HepG2 (cell line): ENCODE measurements around the gene SIX5. TPM values are rescaled to one million over a fixed set of nuclear protein-coding genes. Genes with fewer than 3 reads are reported as not detected.

Experiments
- AKAP8 ChIP-seq: sonication (generic); formaldehyde crosslinking; IDR thresholded peaks from 2 replicates; pipeline ENCODE4 v1.5.1; 2020; ENCODE audit warnings: mild to moderate bottlenecking, missing genetic modification reagents
- HMG20A ChIP-seq: IDR thresholded peaks from 2 replicates; pipeline ENCODE4 v1.6.1; 2016; ENCODE audit warnings: borderline replicate concordance
- IKZF4 ChIP-seq: sonication (generic); formaldehyde crosslinking; IDR thresholded peaks from 2 replicates; pipeline ENCODE4 v1.5.1; 2020; ENCODE audit warnings: borderline replicate concordance, mild to moderate bottlenecking, low read depth, missing genetic modification reagents; ENCODE audit errors: not compliant biosample characterization
- JUNB ChIP-seq: sonication (generic); formaldehyde crosslinking; IDR thresholded peaks from 2 replicates; pipeline ENCODE4 v1.8.0; 2022; ENCODE audit warnings: missing genetic modification reagents, mild to moderate bottlenecking, borderline replicate concordance
- KDM6A ChIP-seq: IDR thresholded peaks from 2 replicates; pipeline ENCODE4 v1.6.1; 2016; ENCODE audit warnings: low read depth
- PCBP2 ChIP-seq: fragments of 200-400 bp; formaldehyde crosslinking; optimal IDR thresholded peaks from 2 replicates; pipeline ENCODE3; 2018; ENCODE audit warnings: low read length, low read depth; ENCODE audit not compliant: poor library complexity, severe bottlenecking
- PHF5A ChIP-seq: IDR thresholded peaks from one replicate; pipeline ENCODE4 v1.6.1; 2018; ENCODE audit warnings: low read depth, missing genetic modification reagents; ENCODE audit not compliant: unreplicated experiment
- PITX1 ChIP-seq: sonication (generic); formaldehyde crosslinking; IDR thresholded peaks from 2 replicates; pipeline ENCODE4 v1.5.1; 2020; ENCODE audit warnings: mild to moderate bottlenecking, missing genetic modification reagents
- SIN3A ChIP-seq: IDR thresholded peaks from 2 replicates; pipeline ENCODE4 v1.6.1; 2011; ENCODE audit warnings: low read depth, mild to moderate bottlenecking, control low read depth, low read length, borderline replicate concordance
- SMAD1 ChIP-seq: sonication (generic); formaldehyde crosslinking; IDR thresholded peaks from 2 replicates; pipeline ENCODE4 v1.4.0; 2020; ENCODE audit warnings: missing genetic modification reagents, low read depth, mild to moderate bottlenecking, borderline replicate concordance
- TERF1 ChIP-seq: sonication (generic); formaldehyde crosslinking; IDR thresholded peaks from 2 replicates; pipeline ENCODE4 v1.8.0; 2022; ENCODE audit warnings: mild to moderate bottlenecking, missing genetic modification reagents, moderate library complexity
- TOE1 ChIP-seq: sonication (generic); formaldehyde crosslinking; IDR thresholded peaks from 2 replicates; pipeline ENCODE4 v1.4.0; 2020; ENCODE audit warnings: mild to moderate bottlenecking, missing genetic modification reagents
- ZNF143 ChIP-seq: sonication (generic); formaldehyde crosslinking; IDR thresholded peaks from 2 replicates; pipeline ENCODE4 v1.4.0; 2020; ENCODE audit warnings: missing genetic modification reagents
- ZNF225 ChIP-seq: sonication (generic); formaldehyde crosslinking; IDR thresholded peaks from 2 replicates; pipeline ENCODE4 v1.4.0; 2020; ENCODE audit warnings: mild to moderate bottlenecking, missing genetic modification reagents
- ZNF496 ChIP-seq: sonication (generic); formaldehyde crosslinking; IDR thresholded peaks from 2 replicates; pipeline ENCODE4 v1.8.1; 2023; ENCODE audit warnings: mild to moderate bottlenecking, moderate library complexity, missing genetic modification reagents; ENCODE audit not compliant: insufficient replicate concordance
- ZNF713 ChIP-seq: sonication (generic); formaldehyde crosslinking; IDR thresholded peaks from 2 replicates; pipeline ENCODE4 v1.4.0; 2020; ENCODE audit warnings: mild to moderate bottlenecking, missing genetic modification reagents
- ZNF776 ChIP-seq: sonication (generic); formaldehyde crosslinking; IDR thresholded peaks from 2 replicates; pipeline ENCODE4 v1.4.0; 2020; ENCODE audit warnings: mild to moderate bottlenecking, missing genetic modification reagents
- polyA plus RNA-seq, 8 experiments: library from polyadenylated mRNA; depleted of rRNA in 3 of 8; stranded (reverse) in 7 of 8; unstranded in 1 of 8; fragments of >200 nt; fragmentation: Illumina TruSeq in 4 of 8; extraction: Trizol in 4 of 8; gene quantifications; 2 replicates each; pipeline versions ENCODE4 v1.2.1 to v1.2.3, GENCODE V29; 2011 to 2016; ENCODE audit warnings: low read depth in 4 of 8, missing spikeins in 1 of 8, mixed read lengths in 1 of 8; ENCODE audit not compliant: insufficient read depth in 1 of 8
- total RNA-seq, 5 experiments: library from RNA; depleted of rRNA; stranded (reverse); fragments of >200 nt; fragmentation: Illumina TruSeq; extraction: Trizol; gene quantifications; 2 replicates each; pipeline ENCODE4 v1.2.3, GENCODE V29; 2016; ENCODE audit warnings: low read depth in 1 of 5
- TF ChIP-seq, protein P1 (sequence below): IDR thresholded peaks from 2 replicates; pipeline ENCODE4 v1.6.1; 2016; ENCODE audit warnings: missing biosample characterization, missing genetic modification reagents, low read depth
- TF ChIP-seq, protein P2 (sequence below): sonication (generic); formaldehyde crosslinking; IDR thresholded peaks from 2 replicates; pipeline ENCODE4 v1.5.1; 2020; ENCODE audit warnings: missing genetic modification reagents, mild to moderate bottlenecking, borderline replicate concordance
- TF ChIP-seq, protein P3 (sequence below): sonication (generic); formaldehyde crosslinking; IDR thresholded peaks from 2 replicates; pipeline ENCODE4 v1.8.0; 2022; ENCODE audit warnings: mild to moderate bottlenecking, missing genetic modification reagents

The SIX5 gene
- total and polyA plus RNA-seq, 2 of the 13 experiments (the other 11 are each of a cell fraction or from before 2014, with no cell fraction given): 7.7 to 10.5 TPM

DNA sequence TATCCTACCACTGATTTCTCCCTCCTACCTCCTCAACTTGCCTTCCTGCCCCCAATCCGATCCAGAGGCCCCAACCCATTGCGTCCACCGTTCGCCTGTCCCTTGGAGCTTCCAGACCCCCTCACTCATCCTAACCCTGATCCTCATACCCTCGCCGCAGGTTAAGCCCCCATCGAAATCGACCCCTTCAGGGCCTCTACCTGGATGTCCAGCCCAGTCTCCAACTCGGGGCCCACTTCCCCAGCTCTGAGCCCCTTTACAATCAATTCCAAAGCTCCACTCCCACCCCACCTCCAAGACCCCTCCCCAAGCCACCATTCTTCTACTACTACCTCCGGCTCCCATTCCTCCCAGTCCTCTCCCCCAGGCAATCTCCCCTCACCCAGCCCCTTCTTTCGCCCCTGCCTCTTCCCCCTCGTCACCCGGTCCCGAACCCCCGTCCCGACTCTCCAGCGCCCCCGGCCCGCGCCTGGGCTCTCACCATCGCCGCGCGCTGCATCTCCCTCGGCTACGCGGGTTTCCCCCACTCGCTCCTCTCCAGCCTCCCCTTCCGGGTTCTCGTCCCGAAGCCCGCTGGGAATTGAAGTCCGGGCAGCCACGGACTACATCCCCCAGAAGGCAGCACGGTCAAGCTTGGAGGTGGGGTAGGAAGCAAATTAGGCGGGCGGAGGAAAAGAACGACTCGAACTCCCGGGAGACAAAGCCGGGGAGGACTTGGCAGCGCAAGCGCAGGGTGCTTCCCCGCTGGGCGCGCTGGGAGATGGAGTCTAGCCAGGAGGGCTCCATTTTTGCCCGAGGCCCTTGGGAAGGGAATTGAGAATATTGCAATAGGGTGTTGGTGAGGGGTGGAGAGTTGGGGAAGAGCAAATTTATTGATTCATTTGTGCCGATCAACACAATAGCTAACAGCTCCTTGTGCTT lies 38.4 kb downstream of the SIX5 start, which contains the start of gene FBXO46 (continued):
- TF ChIP-seq ZNF713 (CRISPR knock-in tag) (no peak), PHF5A (CRISPR knock-in tag) (no peak), IKZF4 (CRISPR knock-in tag) (no peak), SIN3A (no peak; the same call in 1 of the 2 replicates), TERF1 (CRISPR knock-in tag) (no peak), PITX1 (CRISPR knock-in tag) (peak; percentile 37; the same call in 1 of the 2 replicates), PCBP2 (no peak), ZNF225 (CRISPR knock-in tag) (no peak), TOE1 (CRISPR knock-in tag) (no peak), ZNF496 (CRISPR knock-in tag) (no peak), ZNF776 (CRISPR knock-in tag) (no peak), JUNB (CRISPR knock-in tag) (no peak), SMAD1 (CRISPR knock-in tag) (no peak), AKAP8 (no peak), KDM6A (CRISPR knock-in tag) (no peak), ZNF143 (CRISPR knock-in tag) (peak; percentile 93), HMG20A (CRISPR knock-in tag) (no peak; the same call in 1 of the 2 replicates)
- TF ChIP-seq, protein P1, sequence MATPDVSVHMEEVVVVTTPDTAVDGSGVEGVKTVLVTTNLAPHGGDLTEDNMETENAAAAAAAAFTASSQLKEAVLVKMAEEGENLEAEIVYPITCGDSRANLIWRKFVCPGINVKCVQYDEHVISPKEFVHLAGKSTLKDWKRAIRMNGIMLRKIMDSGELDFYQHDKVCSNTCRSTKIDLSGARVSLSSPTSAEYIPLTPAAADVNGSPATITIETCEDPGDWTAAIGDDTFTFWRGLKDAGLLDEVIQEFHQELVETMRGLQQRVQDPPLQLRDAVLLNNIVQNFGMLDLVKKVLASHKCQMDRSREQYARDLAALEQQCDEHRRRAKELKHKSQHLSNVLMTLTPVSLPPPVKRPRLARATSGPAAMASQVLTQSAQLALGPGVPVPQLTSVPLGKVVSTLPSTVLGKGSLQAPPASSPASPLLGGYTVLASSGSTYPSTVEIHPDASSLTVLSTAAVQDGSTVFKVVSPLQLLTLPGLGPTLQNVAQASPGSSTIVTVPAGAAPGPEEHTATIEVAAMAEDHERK (CRISPR knock-in tag): no peak
- TF ChIP-seq, protein P2, sequence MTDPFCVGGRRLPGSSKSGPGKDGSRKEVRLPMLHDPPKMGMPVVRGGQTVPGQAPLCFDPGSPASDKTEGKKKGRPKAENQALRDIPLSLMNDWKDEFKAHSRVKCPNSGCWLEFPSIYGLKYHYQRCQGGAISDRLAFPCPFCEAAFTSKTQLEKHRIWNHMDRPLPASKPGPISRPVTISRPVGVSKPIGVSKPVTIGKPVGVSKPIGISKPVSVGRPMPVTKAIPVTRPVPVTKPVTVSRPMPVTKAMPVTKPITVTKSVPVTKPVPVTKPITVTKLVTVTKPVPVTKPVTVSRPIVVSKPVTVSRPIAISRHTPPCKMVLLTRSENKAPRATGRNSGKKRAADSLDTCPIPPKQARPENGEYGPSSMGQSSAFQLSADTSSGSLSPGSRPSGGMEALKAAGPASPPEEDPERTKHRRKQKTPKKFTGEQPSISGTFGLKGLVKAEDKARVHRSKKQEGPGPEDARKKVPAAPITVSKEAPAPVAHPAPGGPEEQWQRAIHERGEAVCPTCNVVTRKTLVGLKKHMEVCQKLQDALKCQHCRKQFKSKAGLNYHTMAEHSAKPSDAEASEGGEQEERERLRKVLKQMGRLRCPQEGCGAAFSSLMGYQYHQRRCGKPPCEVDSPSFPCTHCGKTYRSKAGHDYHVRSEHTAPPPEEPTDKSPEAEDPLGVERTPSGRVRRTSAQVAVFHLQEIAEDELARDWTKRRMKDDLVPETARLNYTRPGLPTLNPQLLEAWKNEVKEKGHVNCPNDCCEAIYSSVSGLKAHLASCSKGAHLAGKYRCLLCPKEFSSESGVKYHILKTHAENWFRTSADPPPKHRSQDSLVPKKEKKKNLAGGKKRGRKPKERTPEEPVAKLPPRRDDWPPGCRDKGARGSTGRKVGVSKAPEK (CRISPR knock-in tag): no peak
- TF ChIP-seq, protein P3, sequence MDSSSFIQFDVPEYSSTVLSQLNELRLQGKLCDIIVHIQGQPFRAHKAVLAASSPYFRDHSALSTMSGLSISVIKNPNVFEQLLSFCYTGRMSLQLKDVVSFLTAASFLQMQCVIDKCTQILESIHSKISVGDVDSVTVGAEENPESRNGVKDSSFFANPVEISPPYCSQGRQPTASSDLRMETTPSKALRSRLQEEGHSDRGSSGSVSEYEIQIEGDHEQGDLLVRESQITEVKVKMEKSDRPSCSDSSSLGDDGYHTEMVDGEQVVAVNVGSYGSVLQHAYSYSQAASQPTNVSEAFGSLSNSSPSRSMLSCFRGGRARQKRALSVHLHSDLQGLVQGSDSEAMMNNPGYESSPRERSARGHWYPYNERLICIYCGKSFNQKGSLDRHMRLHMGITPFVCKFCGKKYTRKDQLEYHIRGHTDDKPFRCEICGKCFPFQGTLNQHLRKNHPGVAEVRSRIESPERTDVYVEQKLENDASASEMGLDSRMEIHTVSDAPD (CRISPR knock-in tag): no peak
